Stimulated activated CD8-positive, alpha-beta memory T cell treated with anti-CD3 and anti-CD28 coated beads, Interleukin-2, amount 100 ng/mL, for 48 hours (primary cell): Measurements from ENCODE around the gene SLC17A8.
"Not testable (repeated sequence)": the region's sequence is repeated elsewhere in the genome, so short reads cannot be mapped to it uniquely, and the experiment has no call there.

Experiments
- DNase-seq, 2 donors: peaks; one replicate each; pipeline ENCODE4 v3.0.0-alpha.2; 2020; ENCODE audit warnings: low read depth in 2 of 2

The SLC17A8 gene

DNA sequence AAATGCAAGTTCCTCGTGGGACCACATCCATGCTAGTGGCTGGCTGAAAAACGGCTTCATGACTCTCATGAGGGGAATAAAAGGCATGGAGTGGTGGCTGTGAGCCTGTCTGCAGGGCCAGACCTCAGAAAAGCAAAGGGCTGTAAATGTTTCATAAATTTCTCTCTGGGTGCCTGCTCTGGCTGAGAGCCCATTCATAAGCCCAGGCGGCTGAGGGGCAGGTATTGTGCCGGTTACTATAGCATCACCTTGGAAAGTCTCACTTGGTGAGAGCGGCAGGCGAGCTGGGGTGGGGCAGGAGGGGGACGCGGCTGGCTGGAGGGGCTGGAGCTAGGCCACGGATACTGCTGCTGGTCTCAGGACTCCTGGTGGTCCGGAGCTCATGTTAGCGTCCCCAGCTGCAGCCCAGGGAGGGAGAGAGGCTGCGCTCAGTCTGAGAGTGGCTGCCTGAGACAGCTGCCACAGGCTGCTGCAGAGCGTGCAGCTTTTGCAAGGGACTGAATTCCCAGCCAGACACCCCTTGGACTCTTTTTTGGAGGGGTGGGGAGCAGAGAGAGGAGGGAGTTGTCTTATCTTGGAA is at the start of gene SLC17A8:
SLC17A8 (plus strand) TSS at position 431 of the 580 bp plus-strand sequence. CDS start 318 bp downstream, outside the sequence.
- DNase-seq = no peak

- DNase-seq = not testable (repeated sequence)
Measured at GRCh38 chr12:100308138-100308537, 48.7 kb upstream of the SLC17A8 start.

GRCh38 chr12:100311317-100311716 is 45.6 kb upstream of the SLC17A8 start:
- DNase-seq = no peak

DNA sequence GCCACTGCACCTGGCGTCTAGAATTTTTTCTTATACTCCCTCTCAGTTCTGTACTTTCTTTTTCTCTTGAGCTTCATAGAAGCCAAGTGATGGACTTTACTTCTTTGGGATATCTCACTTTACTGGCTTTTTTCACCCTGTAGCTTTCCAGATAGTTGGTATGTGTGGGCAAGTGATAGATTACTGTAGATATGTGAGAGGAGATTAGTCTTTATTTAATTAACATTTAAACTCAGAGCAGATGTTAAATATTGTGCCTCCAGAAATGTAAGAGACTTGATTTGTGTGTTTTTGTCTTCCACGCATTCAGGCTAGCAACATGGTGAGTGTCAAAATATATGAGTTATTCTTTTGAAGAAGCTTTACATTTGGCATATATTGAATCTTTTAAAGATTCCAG is 39.5 kb upstream of the SLC17A8 start:
- DNase-seq = no peak

GRCh38 chr12:100324498-100324897 is 32.4 kb upstream of the SLC17A8 start:
- DNase-seq = no peak

- DNase-seq = no peak
Measured at GRCh38 chr12:100326208-100326607, 30.7 kb upstream of the SLC17A8 start.

DNA sequence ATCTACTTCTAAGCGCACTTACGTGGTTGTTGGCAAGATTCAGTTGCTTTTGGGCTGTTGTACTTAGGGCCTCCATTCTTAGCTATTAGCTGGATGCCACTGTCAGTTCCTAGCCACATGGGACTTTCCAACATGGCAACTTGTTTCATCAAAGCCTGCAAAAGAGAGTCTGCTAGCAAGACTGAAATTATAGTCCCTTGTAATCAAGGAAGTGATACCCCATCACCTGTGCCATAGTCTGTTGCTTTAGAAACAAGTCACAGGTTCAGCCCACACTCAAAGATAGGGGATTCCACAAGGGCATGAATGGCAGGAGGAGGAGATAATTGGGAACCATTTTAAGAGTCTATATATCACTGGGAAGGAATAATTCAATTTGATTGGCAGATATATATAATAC is 27.1 kb upstream of the SLC17A8 start:
- DNase-seq = no peak

DNA sequence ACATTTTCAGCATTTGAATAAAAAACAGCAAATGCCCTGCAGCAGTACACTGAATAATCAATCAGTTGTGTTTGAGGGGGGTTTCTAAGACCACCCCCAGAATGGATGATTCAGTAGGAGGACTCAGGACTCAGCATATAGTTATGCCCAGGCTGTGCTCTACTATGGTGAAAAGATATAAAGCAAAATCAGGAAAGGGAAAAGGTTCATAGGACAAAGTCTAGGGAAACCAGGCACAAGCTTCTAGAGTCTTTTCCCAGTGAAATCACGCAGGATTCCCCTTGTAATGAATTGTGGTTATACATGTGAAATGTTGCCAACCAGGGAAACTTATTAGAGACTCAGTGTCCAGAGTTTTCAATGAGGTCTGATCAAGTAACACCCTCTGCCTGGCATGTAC is 25.0 kb upstream of the SLC17A8 start:
- no peak for DNase-seq

GRCh38 chr12:100332852-100333251 is 24.0 kb upstream of the SLC17A8 start:
- DNase-seq = no peak

- DNase-seq = no peak
Measured at GRCh38 chr12:100337299-100337698, 19.6 kb upstream of the SLC17A8 start.

DNA sequence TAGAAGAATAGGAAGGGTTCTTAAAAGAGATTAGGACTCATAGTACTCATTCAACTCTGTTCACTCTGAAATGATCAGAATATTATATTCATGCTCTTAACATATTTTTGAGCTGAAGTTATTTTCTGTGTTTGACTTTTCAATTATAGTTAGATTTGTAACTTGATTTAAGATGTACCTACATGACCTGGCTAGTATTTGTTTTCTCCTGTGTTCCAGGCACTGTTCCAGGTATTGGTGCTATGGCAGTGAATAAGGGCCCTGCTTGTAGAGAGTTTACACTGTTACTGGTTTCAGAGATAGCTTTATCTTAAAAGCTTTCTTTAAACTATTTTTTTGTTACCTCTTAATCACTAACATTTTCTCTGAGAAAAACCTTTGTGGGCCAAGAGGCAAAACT is 19.1 kb upstream of the SLC17A8 start:
- no peak for DNase-seq

DNA sequence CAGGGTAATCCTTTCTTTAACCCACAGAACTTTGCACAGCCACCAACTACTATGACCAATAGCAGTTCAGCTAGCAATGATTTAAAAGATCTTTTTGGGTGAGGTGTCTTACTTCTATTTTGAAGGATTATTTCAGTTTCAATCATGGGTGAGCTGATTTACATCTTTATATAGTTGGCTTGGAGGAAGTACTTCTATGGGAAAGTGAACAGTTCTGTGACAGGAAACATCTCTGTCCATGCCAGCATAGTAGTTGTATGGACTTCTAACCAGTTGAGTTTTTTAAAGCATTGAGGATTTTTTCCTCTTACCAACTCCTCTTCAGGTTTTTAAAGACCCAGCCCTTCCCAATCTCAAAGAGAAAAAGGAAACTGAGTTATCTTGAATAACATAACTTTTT is 17.8 kb upstream of the SLC17A8 start:
- no peak for DNase-seq

- not testable (repeated sequence) for DNase-seq
Measured at GRCh38 chr12:100342897-100343296, 14.0 kb upstream of the SLC17A8 start.

- DNase-seq = not testable (repeated sequence)
Measured at GRCh38 chr12:100344351-100344750, 12.5 kb upstream of the SLC17A8 start.

DNA sequence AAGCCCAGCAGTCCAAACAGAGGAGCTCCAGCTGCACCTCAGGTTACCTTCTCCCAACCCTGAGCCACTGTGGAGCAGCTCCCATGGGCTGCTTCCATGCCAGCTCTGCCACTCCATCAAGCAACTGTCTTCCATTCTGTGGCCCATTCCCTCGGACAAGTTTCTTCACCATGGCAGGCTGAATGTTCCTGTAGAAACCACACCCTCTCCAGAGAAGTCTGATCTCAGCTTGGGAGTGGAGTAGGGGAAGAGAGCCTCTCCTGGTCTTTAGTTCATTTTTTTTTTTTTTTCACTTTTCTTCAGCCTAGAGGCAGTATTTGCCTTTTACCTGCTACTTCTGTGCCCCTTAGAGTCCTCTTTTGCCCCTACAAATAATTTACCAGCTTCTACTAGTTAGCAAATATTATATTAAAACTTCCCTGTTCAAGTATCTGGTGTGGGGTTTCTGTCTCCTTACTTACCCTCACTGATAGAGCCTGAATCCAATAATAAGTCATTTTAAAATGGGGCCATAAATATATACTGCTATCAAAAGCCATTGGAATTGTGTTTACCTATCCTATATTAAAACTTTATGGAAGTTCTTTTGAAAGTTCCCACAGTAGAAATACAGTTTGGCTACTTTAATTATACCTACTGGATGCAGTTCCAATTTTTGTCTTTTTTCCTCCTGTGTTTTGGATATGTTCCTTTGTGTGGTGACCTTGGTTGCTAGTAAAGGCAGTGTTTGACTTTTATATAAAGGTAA is 11.7 kb upstream of the SLC17A8 start:
- DNase-seq = no peak

DNA sequence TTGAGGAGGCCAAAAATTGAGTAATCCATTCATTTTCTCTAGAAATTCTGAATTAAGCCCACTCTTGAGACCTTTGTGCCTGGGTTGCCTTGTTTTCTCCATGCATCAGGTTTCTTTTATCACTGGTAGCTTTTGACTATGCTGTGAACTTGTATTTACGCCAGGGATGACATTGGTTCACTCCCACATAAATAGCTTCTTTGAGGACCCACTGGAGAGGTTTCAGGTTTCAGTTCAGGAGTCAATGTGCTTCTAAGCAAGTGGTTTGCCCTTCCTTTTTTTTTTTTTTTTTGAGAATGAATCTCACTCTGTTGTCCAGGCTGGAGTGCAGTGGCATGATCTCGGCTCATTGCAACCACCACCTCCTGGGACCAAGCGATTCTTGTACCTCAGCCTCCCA is 10.2 kb upstream of the SLC17A8 start:
- no peak for DNase-seq

DNA sequence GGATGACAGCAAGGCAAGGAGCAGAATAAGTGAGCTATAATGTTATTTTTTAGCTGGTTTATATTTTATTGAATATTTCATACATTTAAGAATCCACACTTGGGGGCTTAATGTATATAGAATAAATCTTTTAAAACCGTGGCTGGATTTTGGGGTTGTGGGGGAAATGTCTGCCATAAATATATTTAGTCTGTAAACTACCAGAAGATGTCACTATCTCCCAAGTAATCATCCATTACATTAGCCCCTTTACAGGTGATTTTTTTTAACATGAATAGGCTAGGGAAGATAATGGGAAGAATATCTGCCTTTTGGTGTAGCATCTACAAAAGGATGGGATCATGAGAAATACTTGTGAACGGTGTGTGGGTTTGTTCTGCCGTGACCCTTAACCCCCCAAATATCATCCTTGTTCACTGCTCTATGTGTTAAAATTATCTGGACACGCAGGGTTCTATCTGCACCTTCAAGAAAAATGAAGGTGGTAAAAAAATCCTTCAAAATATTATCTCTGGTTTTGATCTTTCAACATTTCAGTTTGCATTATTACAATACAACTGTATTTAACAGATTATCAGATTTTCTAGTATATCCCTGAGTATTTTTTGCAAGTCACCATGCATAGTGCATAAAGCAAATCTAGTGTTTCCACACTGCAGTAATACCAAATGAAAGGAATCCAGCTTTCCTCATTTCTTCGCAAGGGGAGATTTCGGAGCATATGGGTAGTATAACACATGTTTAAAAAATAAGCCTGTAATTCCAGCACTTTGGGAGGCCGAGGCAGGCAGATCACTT is 8.0 kb upstream of the SLC17A8 start:
- no peak for DNase-seq

GRCh38 chr12:100359248-100359647 is 2.4 kb downstream of the SLC17A8 start:
- no peak for DNase-seq

GRCh38 chr12:100359822-100360221 is 2.9 kb downstream of the SLC17A8 start:
- no peak for DNase-seq

- no peak for DNase-seq
Measured at GRCh38 chr12:100360450-100360849, 3.6 kb downstream of the SLC17A8 start.

DNA sequence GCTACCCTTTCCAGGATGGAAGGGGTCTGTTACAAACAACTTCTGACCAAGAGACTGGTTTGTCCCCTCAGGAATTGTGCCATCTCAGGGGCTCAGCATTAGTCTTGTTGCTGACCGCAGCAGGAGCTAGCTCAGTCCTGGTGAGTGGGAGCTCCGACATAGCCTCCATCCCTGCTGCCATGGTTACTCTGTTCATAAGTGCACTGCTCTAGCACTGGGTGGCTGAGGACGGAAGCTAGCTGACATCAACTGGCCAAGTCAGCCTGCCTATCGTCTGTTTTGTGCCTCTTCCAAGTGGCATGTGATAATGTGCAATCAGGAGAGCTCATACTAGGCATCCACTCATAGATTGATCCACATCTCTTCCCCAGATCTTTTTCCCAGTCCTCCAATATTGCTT is 7.5 kb downstream of the SLC17A8 start:
- DNase-seq = no peak

GRCh38 chr12:100365411-100365810 is 8.5 kb downstream of the SLC17A8 start:
- no peak for DNase-seq

DNA sequence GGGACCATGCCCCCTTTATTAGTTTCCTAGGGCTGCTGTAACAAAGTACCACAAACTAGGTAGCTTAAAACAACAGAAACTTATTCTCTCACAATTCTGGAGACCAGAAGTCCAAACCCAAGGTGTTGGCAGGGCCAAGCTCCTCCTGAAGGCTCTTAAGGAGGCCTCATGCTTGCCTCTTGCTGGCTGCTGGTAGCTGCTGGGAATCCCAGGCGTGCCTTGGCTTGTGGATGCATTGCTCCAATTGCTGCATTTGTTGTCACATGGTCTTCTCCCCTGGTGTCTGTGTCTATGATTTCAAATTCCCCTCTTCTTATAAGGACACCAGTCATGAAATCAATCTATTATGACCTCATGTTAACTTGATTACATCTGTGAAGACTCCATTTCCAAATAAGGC is 11.2 kb downstream of the SLC17A8 start:
- DNase-seq = no peak
